GM12878 (cell line): ENCODE measurements around the gene DDC. TPM values are rescaled to one million over a fixed set of nuclear protein-coding genes. Genes with fewer than 3 reads are reported as not detected.

ENCODE experiments used
- ATAC-seq: fragments of 200-7000 bp; cut with Tn5 transposase; 3 replicates; pipeline ENCODE4 v1.9.1; 2020; ENCODE audit warnings: mild to moderate bottlenecking, moderate library complexity
- BruUV-seq: library from RNA; stranded (reverse); fragments of 400-500 nt; replicated peaks from 2 replicates; lab custom pipeline; 2021; lab: Mats Ljungman, UMichigan
- CTCF ChIA-PET: fragments of 300-600 bp; sonication (Branson Sonifier 250); formaldehyde crosslinking; extraction: SDS; loops from one replicate; lab custom pipeline; 2021; ENCODE audit warnings: inconsistent platforms; lab: Yijun Ruan, JAX
- POLR2A ChIA-PET: fragments of 350-600 bp; formaldehyde crosslinking; extraction: SDS; loops from one replicate; lab custom pipeline; 2021; ENCODE audit warnings: inconsistent platforms; lab: Charles Lee
- RAD21 ChIA-PET: fragments of 300-600 bp; sonication (Branson Sonifier 250); formaldehyde crosslinking; loops from one replicate; lab custom pipeline; 2023; ENCODE audit warnings: antibody characterized with exemption; ENCODE audit not compliant: unreplicated experiment; lab: Charles Lee
- SMC1A ChIA-PET: fragments of 300-600 bp; sonication (Branson Sonifier 250); formaldehyde crosslinking; loops from one replicate; lab custom pipeline; 2023; ENCODE audit not compliant: unreplicated experiment, uncharacterized antibody; lab: Charles Lee
- DNase-seq: peaks from one replicate; pipeline ENCODE4 v3.0.0-alpha.2; 2011; ENCODE audit warnings: low read depth, low spot score
- FAIRE-seq: peaks from 3 replicates; lab custom pipeline; 2011; peaks lifted over from hg19 to GRCh38; lab: Jason Lieb, UNC
- H2AFZ ChIP-seq: 2 replicates; pipeline ENCODE4 v1.6.0; 2011; ENCODE audit warnings: low read depth, low read length, control low read depth; ENCODE audit not compliant: control insufficient read depth
- H3K27ac ChIP-seq: 2 replicates; pipeline ENCODE4 v1.5.1; 2011; ENCODE audit warnings: control low read depth; ENCODE audit not compliant: control insufficient read depth, insufficient read depth
- H3K27me3 ChIP-seq, 2 experiments: replicated peaks in 1 of 2; 2 replicates each; pipeline versions ENCODE4 v1.6.0 to v1.6.1; 2011; ENCODE audit warnings: low read length in 1 of 2; ENCODE audit not compliant: control insufficient read depth in 2 of 2, insufficient read depth in 2 of 2
- H3K36me3 ChIP-seq, 2 experiments: 2 replicates each; pipeline ENCODE4 v1.5.1; 2011; ENCODE audit warnings: low read length in 1 of 2; ENCODE audit not compliant: control insufficient read depth in 2 of 2, insufficient read depth in 2 of 2
- H3K4me1 ChIP-seq: 2 replicates; pipeline ENCODE4 v1.6.1; 2011; ENCODE audit warnings: mild to moderate bottlenecking, low read length, moderate library complexity, mixed read lengths; ENCODE audit not compliant: control insufficient read depth, insufficient read depth
- H3K4me2 ChIP-seq: 2 replicates; pipeline ENCODE4 v1.6.0; 2011; ENCODE audit warnings: control low read depth; ENCODE audit not compliant: control insufficient read depth, insufficient read depth
- H3K4me3 ChIP-seq: fragments of 200-600 bp; sonication (generic); 2 replicates; pipeline ENCODE4 v1.5.1; 2016
- H3K79me2 ChIP-seq: 2 replicates; pipeline ENCODE4 v1.6.0; 2011; ENCODE audit warnings: low read length; ENCODE audit not compliant: control insufficient read depth, insufficient read depth
- H3K9ac ChIP-seq: 2 replicates; pipeline ENCODE4 v1.8.0; 2011; ENCODE audit warnings: low read length, control low read depth, mixed read lengths; ENCODE audit not compliant: control insufficient read depth, insufficient read depth
- H3K9me3 ChIP-seq: replicated peaks from 3 replicates; pipeline ENCODE4 v1.5.1; 2011; ENCODE audit warnings: mild to moderate bottlenecking, low read length; ENCODE audit not compliant: control insufficient read depth, insufficient read depth
- H4K20me1 ChIP-seq: 2 replicates; pipeline ENCODE4 v1.6.0; 2011; ENCODE audit not compliant: control insufficient read depth, insufficient read depth
- ATF7 ChIP-seq: fragments of 450-650 bp; IDR thresholded peaks from 2 replicates; pipeline ENCODE4 v1.6.1; 2016; ENCODE audit warnings: low read depth, mild to moderate bottlenecking
- BRCA1 ChIP-seq: IDR thresholded peaks from 2 replicates; pipeline ENCODE4 v1.6.1; 2011; ENCODE audit warnings: low read depth, low read length, improper control_type of control experiment
- CHD1 ChIP-seq: IDR thresholded peaks from 2 replicates; pipeline ENCODE4 v1.6.1; 2012; ENCODE audit warnings: low read depth, low read length, improper control_type of control experiment
- HCFC1 ChIP-seq: fragments of 150-350 bp; IDR thresholded peaks from 2 replicates; pipeline ENCODE4 v1.6.1; 2014; ENCODE audit warnings: low read length
- HDAC6 ChIP-seq: fragments of 200-600 bp; sonication (generic); IDR thresholded peaks from one replicate; pipeline ENCODE4 v1.8.0; 2017; ENCODE audit warnings: antibody characterized with exemption; ENCODE audit not compliant: unreplicated experiment
- NBN ChIP-seq: fragments of 450-650 bp; IDR thresholded peaks from 2 replicates; pipeline ENCODE4 v1.6.1; 2016
- RB1 ChIP-seq: fragments of 450-650 bp; formaldehyde crosslinking; IDR thresholded peaks from 2 replicates; pipeline ENCODE4 v1.6.1; 2017; ENCODE audit warnings: mild to moderate bottlenecking, borderline replicate concordance
- TAF1 ChIP-seq: IDR thresholded peaks from 2 replicates; pipeline ENCODE4 v1.6.1; 2011; ENCODE audit warnings: mild to moderate bottlenecking, low read depth, low read length, borderline replicate concordance
- ZNF217 ChIP-seq: fragments of 450-650 bp; IDR thresholded peaks from 2 replicates; pipeline ENCODE4 v1.6.1; 2017; ENCODE audit warnings: antibody characterized with exemption, mild to moderate bottlenecking
- WGBS: methylation state at CpG from one replicate; pipeline ENCODE4 v1.1.6; 2016; ENCODE audit warnings: low lambda C conversion rate; ENCODE audit not compliant: insufficient replicate concordance, insufficient coverage; ENCODE audit errors: missing lambda C conversion rate; 5-methylcytosine and 5-hydroxymethylcytosine counted together
- in situ Hi-C: fragments of 300-500 bp; cut with MboI; formaldehyde crosslinking; loops from 9 replicates; pipeline ENCODE4 v1.14.3; 2018; ENCODE audit warnings: mixed read lengths
- intact Hi-C: fragments of 100-400 bp; cut with micrococcal nuclease; formaldehyde crosslinking; loops from one replicate; pipeline ENCODE4 v1.14.2; 2022; ENCODE audit not compliant: unreplicated experiment
- polyA plus RNA-seq, 11 experiments: library from polyadenylated mRNA; depleted of rRNA in 4 of 11; unstranded in 6 of 11; stranded (reverse) in 5 of 11; fragments of >200 nt; fragmentation: Nextera tagmentation in 4 of 11; fragmentation: Illumina TruSeq in 1 of 11; extraction: Ambion mirVana in 4 of 11; extraction: Trizol in 1 of 11; gene quantifications; 1 replicate in 1 of 11; 2 replicates in 10 of 11; pipeline versions ENCODE4 v1.2.1 to v1.2.3, GENCODE V29; 2011 to 2016; ENCODE audit warnings: inconsistent platforms in 2 of 11, missing spikeins in 2 of 11, low read depth in 1 of 11
- total RNA-seq, 4 experiments: library from RNA; depleted of rRNA in 3 of 4; stranded (reverse); fragments of >200 nt in 3 of 4; fragmentation: Illumina TruSeq in 1 of 4; extraction: Trizol in 1 of 4; gene quantifications; 2 replicates each; pipeline versions ENCODE4 v1.2.1 to v1.2.3, GENCODE V29; 2013 to 2021
- TF ChIP-seq, protein P1 (sequence below): fragments of 450-650 bp; IDR thresholded peaks from 2 replicates; pipeline ENCODE4 v1.6.1; 2016; ENCODE audit warnings: mild to moderate bottlenecking, moderate library complexity, borderline replicate concordance
- TF ChIP-seq, protein P2 (sequence below): fragments of 450-650 bp; IDR thresholded peaks from 2 replicates; pipeline ENCODE4 v1.6.1; 2017; ENCODE audit warnings: borderline replicate concordance

Gene DDC
- total and polyA plus RNA-seq, 10 of the 15 experiments (the other 5 are each of a cell fraction or from before 2014, with no cell fraction given) = not detected

DNA sequence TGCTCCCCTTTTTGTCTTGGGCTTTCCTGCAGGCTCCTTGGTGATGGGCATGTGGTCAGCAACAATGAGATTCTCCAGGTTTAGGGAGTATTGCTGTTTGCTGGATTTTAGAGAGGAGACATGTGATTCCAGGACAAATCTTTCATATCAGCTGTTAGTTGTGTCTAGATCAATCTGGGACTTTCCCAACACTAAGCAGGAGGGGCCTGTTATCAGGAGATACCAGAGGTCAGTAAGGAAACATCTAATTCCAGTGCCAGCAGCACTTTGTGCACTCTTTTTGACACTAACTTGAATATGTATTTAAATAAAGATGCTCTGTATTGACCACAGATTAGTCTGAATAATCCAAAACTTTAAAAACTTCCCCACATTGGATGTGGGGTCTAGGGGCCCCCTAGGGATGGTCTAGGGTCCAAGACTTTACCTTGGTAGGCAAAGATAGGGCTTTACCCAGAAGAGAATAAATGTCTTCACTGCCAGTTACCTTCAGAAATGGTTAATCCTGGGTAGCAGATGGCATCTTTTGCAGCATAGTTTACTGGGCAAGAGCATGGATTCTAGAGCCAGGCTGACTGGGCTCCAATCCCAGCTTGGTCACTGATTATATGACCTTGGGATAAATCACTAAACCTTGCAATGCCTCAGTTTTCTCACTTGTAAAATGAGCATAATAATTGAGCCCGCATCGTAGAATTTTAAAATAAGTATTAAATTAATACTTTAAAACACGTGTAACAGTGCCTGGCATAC is 108.7 kb downstream of the DDC start:
- H3K4me3 ChIP-seq = no peak overlapping the region
- SMC1A ChIA-PET = no interaction called here
- H3K4me2 ChIP-seq = no peak overlapping the region
- DNase-seq (no peak), ATAC-seq (no peak), FAIRE-seq (no peak)
- RAD21 ChIA-PET = no interaction called here
- in situ Hi-C loops = no loop called here
- CTCF ChIA-PET = interaction anchor here (1.1 kb wide), 1 partner anchor 12 kb away, joined by 4 read pairs; no protein-coding TSS in a partner anchor
- H3K27ac ChIP-seq = no peak overlapping the region
- no peak overlapping the region for H3K9ac ChIP-seq
- H3K9me3 ChIP-seq = no peaks in the 10 kb centered on the region
- H3K36me3 ChIP-seq = no peaks in the 10 kb centered on the region
- POLR2A ChIA-PET = no interaction called here
- peaks cover 0 to 5% of the 10 kb centered on the region in 2 experiments; a peak in 2 of 4 replicates for H3K27me3 ChIP-seq
- TF ChIP-seq HCFC1 (no peak), NBN (no peak), HDAC6 (no peak), CHD1 (no peak), ZNF217 (no peak), ATF7 (no peak), RB1 (no peak)
- no TSS peak for BruUV-seq
- intact Hi-C loops = no loop called here
- 41% methylated on average over 3 of the region's 3 CpGs for WGBS
- no peaks in the 10 kb centered on the region for H3K79me2 ChIP-seq
- no peaks in the 10 kb centered on the region for H3K4me1 ChIP-seq
- H2AFZ ChIP-seq = no peak overlapping the region
- H4K20me1 ChIP-seq = no peaks in the 10 kb centered on the region

- H3K36me3 ChIP-seq = no peaks in the 10 kb centered on the region
- SMC1A ChIA-PET = no interaction called here
- H3K27me3 ChIP-seq = peaks cover 0 to 5% of the 10 kb centered on the region in 2 experiments; a peak in 1 of 4 replicates
- no TSS peak for BruUV-seq
- CTCF ChIA-PET = interaction anchor here (1.2 kb wide), 1 partner anchor 38 kb away, joined by 5 read pairs; no protein-coding TSS in a partner anchor
- H3K4me1 ChIP-seq = peaks cover 4% of the 10 kb centered on the region
- ATAC-seq = no peak
- H3K27ac ChIP-seq = no peak overlapping the region
- H3K79me2 ChIP-seq = no peaks in the 10 kb centered on the region
- no peak overlapping the region for H3K9ac ChIP-seq
- DNase-seq = no peak
- no peaks in the 10 kb centered on the region for H3K9me3 ChIP-seq
- no peak overlapping the region for H3K4me2 ChIP-seq
- RAD21 ChIA-PET = no interaction called here
- no peaks in the 10 kb centered on the region for H4K20me1 ChIP-seq
- no peak for FAIRE-seq
- in situ Hi-C loops = no loop called here
- H2AFZ ChIP-seq = no peak overlapping the region
- POLR2A ChIA-PET = no interaction called here
- intact Hi-C loops = no loop called here
- H3K4me3 ChIP-seq = no peak overlapping the region
- TF ChIP-seq TAF1 (no peak), BRCA1 (no peak), HCFC1 (no peak)
- TF ChIP-seq, protein P1, sequence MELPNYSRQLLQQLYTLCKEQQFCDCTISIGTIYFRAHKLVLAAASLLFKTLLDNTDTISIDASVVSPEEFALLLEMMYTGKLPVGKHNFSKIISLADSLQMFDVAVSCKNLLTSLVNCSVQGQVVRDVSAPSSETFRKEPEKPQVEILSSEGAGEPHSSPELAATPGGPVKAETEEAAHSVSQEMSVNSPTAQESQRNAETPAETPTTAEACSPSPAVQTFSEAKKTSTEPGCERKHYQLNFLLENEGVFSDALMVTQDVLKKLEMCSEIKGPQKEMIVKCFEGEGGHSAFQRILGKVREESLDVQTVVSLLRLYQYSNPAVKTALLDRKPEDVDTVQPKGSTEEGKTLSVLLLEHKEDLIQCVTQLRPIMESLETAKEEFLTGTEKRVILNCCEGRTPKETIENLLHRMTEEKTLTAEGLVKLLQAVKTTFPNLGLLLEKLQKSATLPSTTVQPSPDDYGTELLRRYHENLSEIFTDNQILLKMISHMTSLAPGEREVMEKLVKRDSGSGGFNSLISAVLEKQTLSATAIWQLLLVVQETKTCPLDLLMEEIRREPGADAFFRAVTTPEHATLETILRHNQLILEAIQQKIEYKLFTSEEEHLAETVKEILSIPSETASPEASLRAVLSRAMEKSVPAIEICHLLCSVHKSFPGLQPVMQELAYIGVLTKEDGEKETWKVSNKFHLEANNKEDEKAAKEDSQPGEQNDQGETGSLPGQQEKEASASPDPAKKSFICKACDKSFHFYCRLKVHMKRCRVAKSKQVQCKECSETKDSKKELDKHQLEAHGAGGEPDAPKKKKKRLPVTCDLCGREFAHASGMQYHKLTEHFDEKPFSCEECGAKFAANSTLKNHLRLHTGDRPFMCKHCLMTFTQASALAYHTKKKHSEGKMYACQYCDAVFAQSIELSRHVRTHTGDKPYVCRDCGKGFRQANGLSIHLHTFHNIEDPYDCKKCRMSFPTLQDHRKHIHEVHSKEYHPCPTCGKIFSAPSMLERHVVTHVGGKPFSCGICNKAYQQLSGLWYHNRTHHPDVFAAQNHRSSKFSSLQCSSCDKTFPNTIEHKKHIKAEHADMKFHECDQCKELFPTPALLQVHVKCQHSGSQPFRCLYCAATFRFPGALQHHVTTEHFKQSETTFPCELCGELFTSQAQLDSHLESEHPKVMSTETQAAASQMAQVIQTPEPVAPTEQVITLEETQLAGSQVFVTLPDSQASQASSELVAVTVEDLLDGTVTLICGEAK = no peak
- TF ChIP-seq, protein P2, sequence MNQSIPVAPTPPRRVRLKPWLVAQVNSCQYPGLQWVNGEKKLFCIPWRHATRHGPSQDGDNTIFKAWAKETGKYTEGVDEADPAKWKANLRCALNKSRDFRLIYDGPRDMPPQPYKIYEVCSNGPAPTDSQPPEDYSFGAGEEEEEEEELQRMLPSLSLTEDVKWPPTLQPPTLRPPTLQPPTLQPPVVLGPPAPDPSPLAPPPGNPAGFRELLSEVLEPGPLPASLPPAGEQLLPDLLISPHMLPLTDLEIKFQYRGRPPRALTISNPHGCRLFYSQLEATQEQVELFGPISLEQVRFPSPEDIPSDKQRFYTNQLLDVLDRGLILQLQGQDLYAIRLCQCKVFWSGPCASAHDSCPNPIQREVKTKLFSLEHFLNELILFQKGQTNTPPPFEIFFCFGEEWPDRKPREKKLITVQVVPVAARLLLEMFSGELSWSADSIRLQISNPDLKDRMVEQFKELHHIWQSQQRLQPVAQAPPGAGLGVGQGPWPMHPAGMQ = no peak
These were observed 109.5 kb downstream of the DDC start for GRCh38 chr7:50455658-50456057.
